Sigmoid colon (tissue), 4 donors: ENCODE data around the gene GARNL3.

Experiments
- EP300 ChIP-seq, 4 donors: sonication (generic); formaldehyde crosslinking; IDR thresholded peaks; one replicate each; pipeline ENCODE4 v1.6.1; 2017; ENCODE audit warnings: antibody characterized with exemption in 4 of 4
- POLR2AphosphoS5 ChIP-seq, 4 donors: sonication (generic); formaldehyde crosslinking; IDR thresholded peaks; one replicate each; pipeline ENCODE4 v1.6.1; 2017; ENCODE audit warnings: antibody characterized with exemption in 4 of 4
- TF ChIP-seq, protein P1 (sequence below), 4 experiments: fragments of 450-650 bp in 3 of 4; fragments of 200-600 bp in 1 of 4; IDR thresholded peaks; one replicate each; pipeline ENCODE4 v1.5.1; 2016 to 2019; ENCODE audit warnings: antibody characterized with exemption in 4 of 4, mild to moderate bottlenecking in 3 of 4, moderate library complexity in 2 of 4

DNA sequence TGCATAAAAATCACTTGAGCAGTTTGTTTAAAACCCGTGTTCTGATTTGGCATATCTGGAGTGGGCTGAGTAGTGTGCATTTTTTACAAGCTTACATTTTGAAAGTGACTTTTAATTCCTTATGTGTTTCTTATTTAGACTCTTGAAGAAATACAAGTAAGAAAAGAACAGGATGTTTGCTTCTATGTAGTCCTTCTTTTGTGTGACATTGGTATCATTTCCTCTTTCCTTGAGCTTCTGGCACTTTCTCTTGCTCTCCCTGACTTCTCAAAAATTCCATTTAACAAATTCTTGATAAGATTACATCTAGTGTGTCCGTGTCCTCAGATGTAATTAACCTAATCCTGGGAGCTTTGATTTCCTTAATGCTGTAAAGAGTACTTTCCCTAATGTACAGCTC is 12.5 kb downstream of the GARNL3 start:
- no peak for TF ChIP-seq EP300 (IDR thresholded peaks at IDR 0.05)
- no peak for TF ChIP-seq POLR2AphosphoS5 (IDR thresholded peaks at IDR 0.05)
- TF ChIP-seq, protein P1, sequence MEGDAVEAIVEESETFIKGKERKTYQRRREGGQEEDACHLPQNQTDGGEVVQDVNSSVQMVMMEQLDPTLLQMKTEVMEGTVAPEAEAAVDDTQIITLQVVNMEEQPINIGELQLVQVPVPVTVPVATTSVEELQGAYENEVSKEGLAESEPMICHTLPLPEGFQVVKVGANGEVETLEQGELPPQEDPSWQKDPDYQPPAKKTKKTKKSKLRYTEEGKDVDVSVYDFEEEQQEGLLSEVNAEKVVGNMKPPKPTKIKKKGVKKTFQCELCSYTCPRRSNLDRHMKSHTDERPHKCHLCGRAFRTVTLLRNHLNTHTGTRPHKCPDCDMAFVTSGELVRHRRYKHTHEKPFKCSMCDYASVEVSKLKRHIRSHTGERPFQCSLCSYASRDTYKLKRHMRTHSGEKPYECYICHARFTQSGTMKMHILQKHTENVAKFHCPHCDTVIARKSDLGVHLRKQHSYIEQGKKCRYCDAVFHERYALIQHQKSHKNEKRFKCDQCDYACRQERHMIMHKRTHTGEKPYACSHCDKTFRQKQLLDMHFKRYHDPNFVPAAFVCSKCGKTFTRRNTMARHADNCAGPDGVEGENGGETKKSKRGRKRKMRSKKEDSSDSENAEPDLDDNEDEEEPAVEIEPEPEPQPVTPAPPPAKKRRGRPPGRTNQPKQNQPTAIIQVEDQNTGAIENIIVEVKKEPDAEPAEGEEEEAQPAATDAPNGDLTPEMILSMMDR (IDR thresholded peaks at IDR 0.05): no peak
